Duodenal mucosa (tissue), 2 donors: ENCODE data around the gene CSAD.
A peak's percentile ranks its signal among the peaks of the same experiment; 100 is the strongest.
"Not testable (repeated sequence)": the region's sequence is repeated elsewhere in the genome, so short reads cannot be mapped to it uniquely, and the experiment has no call there.

ENCODE experiments used
- H3K27ac ChIP-seq: one replicate; pipeline ENCODE4 v1.7.0; 2013; ENCODE audit warnings: low read depth, low read length
- H3K27me3 ChIP-seq, 2 donors: one replicate each; pipeline ENCODE4 v1.7.0; 2013; ENCODE audit warnings: low read length in 2 of 2, control low read depth in 1 of 2; ENCODE audit not compliant: insufficient read depth in 2 of 2, control insufficient read depth in 1 of 2
- H3K36me3 ChIP-seq, 2 donors: one replicate each; pipeline ENCODE4 v1.7.0; 2013; ENCODE audit warnings: low read length in 2 of 2, control low read depth in 1 of 2; ENCODE audit not compliant: insufficient read depth in 2 of 2, control insufficient read depth in 1 of 2
- H3K4me1 ChIP-seq, 2 donors: one replicate each; pipeline ENCODE4 v1.7.0; 2013; ENCODE audit warnings: low read length in 2 of 2, control low read depth in 1 of 2; ENCODE audit not compliant: insufficient read depth in 2 of 2, control insufficient read depth in 1 of 2
- H3K4me3 ChIP-seq, 2 donors: one replicate each; pipeline ENCODE4 v1.7.0; 2013; ENCODE audit warnings: low read length in 2 of 2, low read depth in 1 of 2
- H3K9ac ChIP-seq, 2 donors: one replicate each; pipeline ENCODE4 v1.7.0; 2013; ENCODE audit warnings: low read length in 2 of 2, low read depth in 1 of 2
- H3K9me3 ChIP-seq, 2 donors: one replicate each; pipeline ENCODE4 v1.7.0; 2013; ENCODE audit warnings: low read length in 2 of 2, control low read depth in 1 of 2; ENCODE audit not compliant: control insufficient read depth in 1 of 2

CSAD gene

GRCh38 chr12:53170876-53171724 is 9.6 kb downstream of the CSAD start:
- Histone ChIP-seq H3K4me3 (no peak overlapping the region), H3K36me3 (peaks cover 9% of the 10 kb centered on the region in 2 donors), H3K27ac (no peak overlapping the region), H3K27me3 (no peaks in the 10 kb centered on the region), H3K9me3 (no peaks in the 10 kb centered on the region), H3K9ac (no peak overlapping the region), H3K4me1 (peaks cover 6 to 13% of the 10 kb centered on the region in 2 donors)

GRCh38 chr12:53170215-53170614 is 10.5 kb downstream of the CSAD start:
- H3K36me3 ChIP-seq = peaks cover 9% of the 10 kb centered on the region in 2 donors
- no peaks in the 10 kb centered on the region for H3K27me3 ChIP-seq
- H3K27ac ChIP-seq = no peak overlapping the region
- H3K4me3 ChIP-seq = no peak overlapping the region
- H3K9me3 ChIP-seq = no peaks in the 10 kb centered on the region
- no peak overlapping the region for H3K9ac ChIP-seq
- peaks cover 6% of the 10 kb centered on the region in 2 donors for H3K4me1 ChIP-seq

GRCh38 chr12:53169644-53170043 is 11.1 kb downstream of the CSAD start:
- Histone ChIP-seq H3K9me3 (no peaks in the 10 kb centered on the region), H3K27me3 (no peaks in the 10 kb centered on the region), H3K4me3 (no peak overlapping the region), H3K9ac (no peak overlapping the region), H3K4me1 (peaks cover 0 to under 1% of the 10 kb centered on the region in 2 donors), H3K36me3 (peaks cover 9% of the 10 kb centered on the region in 2 donors), H3K27ac (no peak overlapping the region)

- H3K36me3 ChIP-seq = peaks cover 4 to 9% of the 10 kb centered on the region in 2 donors
- H3K9ac ChIP-seq = no peak overlapping the region
- no peaks in the 10 kb centered on the region for H3K9me3 ChIP-seq
- H3K4me1 ChIP-seq = no peaks in the 10 kb centered on the region
- H3K27me3 ChIP-seq = no peaks in the 10 kb centered on the region
- H3K27ac ChIP-seq = no peak overlapping the region
- no peak overlapping the region for H3K4me3 ChIP-seq
Measured at GRCh38 chr12:53166837-53167236, 13.9 kb downstream of the CSAD start.

GRCh38 chr12:53163008-53163407 is 17.7 kb downstream of the CSAD start:
- H3K27ac ChIP-seq, H3K9me3 ChIP-seq, H3K4me3 ChIP-seq, H3K4me1 ChIP-seq, H3K27me3 ChIP-seq, H3K9ac ChIP-seq, H3K36me3 ChIP-seq: not testable (repeated sequence)

DNA sequence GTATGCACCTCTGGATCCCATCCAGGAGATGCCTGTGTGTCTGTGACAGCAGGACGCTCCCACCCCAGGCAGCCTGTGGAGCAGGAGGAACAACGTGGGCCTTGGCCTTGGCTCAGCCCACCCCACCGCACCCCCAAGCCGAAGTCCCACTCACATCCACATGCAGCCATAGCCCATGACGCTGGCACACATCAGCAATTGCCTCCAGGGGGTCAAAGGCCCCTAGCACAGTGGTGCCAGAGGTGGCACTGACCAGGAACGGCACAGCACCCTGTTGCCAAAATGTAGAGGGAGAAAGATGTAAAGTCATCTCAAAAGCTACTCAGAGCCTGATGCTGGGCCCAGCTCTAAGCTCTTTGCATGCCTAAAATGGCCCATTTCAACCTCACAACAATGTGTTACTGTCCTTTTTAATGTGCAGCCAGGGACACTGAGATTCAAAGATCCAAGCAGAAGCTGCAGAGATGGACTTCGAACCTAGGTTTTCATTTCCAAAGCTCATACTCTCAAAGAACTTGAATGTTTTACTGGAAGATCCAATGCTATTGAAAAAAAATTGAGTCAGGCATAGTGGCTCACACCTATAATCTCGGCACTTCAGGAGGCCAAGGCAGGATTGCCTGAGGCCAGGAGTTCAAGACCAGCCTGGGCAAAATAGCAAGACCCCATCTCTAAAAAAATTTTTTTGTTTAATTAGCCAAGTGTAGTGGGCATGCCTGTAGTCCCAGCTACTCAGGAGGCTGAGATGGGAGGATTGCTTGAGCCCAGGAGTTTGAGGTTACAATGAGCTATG is 19.4 kb downstream of the CSAD start:
- Histone ChIP-seq H3K27me3 (no peaks in the 10 kb centered on the region), H3K27ac (no peak overlapping the region), H3K36me3 (no peaks in the 10 kb centered on the region), H3K4me3 (no peak overlapping the region), H3K9me3 (no peaks in the 10 kb centered on the region), H3K4me1 (no peaks in the 10 kb centered on the region), H3K9ac (no peak overlapping the region)

DNA sequence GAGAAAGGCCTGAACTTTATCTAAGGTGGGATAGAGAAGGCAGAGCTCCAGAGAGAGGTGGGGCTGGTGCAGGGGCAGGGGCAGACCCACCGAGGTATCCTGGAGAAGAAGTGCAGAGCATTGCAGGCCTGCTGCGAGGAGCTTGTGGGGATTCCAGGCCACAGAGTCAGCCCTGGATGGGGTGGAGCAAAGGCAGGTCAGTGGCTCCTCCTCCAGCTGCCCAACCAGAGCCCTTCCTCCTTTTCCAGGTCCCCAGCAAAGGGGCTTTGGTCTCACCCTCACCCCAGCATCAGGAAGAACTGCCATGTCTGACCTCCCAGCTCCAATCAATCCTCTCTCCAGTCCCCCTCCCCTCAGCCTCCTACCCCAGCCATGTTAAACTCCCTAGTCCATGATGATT is 20.1 kb downstream of the CSAD start:
- no peak overlapping the region for H3K9ac ChIP-seq
- no peaks in the 10 kb centered on the region for H3K27me3 ChIP-seq
- no peaks in the 10 kb centered on the region for H3K9me3 ChIP-seq
- no peak overlapping the region for H3K4me3 ChIP-seq
- H3K27ac ChIP-seq = no peak overlapping the region
- H3K4me1 ChIP-seq = no peaks in the 10 kb centered on the region
- no peaks in the 10 kb centered on the region for H3K36me3 ChIP-seq

DNA sequence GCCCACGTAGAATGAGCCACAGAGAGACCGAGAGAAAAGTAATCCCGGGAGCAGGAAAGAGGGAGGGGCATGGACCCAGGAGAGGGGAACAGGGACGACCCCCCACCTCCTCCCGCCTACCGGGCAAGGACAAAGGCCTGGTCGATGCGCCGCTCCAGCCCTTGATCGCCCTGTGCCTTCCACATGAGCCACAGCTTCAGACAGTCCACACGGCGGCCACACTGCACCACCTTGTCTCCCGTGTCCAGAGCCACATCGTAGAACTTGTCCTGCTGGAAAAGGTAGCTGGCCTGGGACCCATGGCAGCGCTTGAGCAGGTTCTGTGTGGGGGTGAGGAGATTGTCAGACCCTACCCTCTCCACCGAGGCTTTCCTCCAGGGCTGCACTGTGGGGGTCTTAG is 20.7 kb downstream of the CSAD start:
- H3K4me1 ChIP-seq = no peaks in the 10 kb centered on the region
- H3K36me3 ChIP-seq = no peaks in the 10 kb centered on the region
- no peak overlapping the region for H3K4me3 ChIP-seq
- no peaks in the 10 kb centered on the region for H3K9me3 ChIP-seq
- H3K9ac ChIP-seq = no peak overlapping the region
- H3K27ac ChIP-seq = no peak overlapping the region
- H3K27me3 ChIP-seq = no peaks in the 10 kb centered on the region

GRCh38 chr12:53159195-53159839 is 21.4 kb downstream of the CSAD start:
- H3K4me1 ChIP-seq = no peaks in the 10 kb centered on the region
- H3K9ac ChIP-seq = peak overlapping the region in 1 of 2 donors; percentile 2
- H3K27me3 ChIP-seq = no peaks in the 10 kb centered on the region
- H3K36me3 ChIP-seq = no peaks in the 10 kb centered on the region
- no peak overlapping the region for H3K4me3 ChIP-seq
- H3K27ac ChIP-seq = no peak overlapping the region
- no peaks in the 10 kb centered on the region for H3K9me3 ChIP-seq

DNA sequence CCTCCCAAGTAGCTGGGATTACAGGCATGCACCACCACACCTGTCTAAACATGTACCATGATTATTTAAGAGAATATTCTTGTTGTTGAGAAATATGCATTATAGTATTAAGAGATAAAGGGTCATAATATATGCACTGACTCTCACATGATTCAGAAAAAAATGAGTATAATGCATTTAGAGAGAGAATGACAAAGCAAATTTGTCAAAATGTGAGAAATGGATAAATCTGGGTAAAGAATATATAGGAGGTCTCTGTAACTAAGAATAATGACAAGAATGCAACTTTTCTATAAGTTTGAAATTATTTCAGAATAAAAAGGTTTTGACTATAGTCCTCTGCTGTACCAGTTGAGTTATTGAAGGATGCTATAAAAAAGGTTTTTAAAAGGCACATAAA is 28.3 kb downstream of the CSAD start:
- Histone ChIP-seq H3K27me3 (no peaks in the 10 kb centered on the region), H3K4me3 (no peak overlapping the region), H3K4me1 (no peaks in the 10 kb centered on the region), H3K9ac (no peak overlapping the region), H3K9me3 (no peaks in the 10 kb centered on the region), H3K36me3 (no peaks in the 10 kb centered on the region), H3K27ac (no peak overlapping the region)
